Thoracic aorta (tissue), 2 donors: ENCODE results near the gene SSBP3. TPM values are rescaled to one million over a fixed set of nuclear protein-coding genes. Genes with fewer than 3 reads are reported as not detected.

Experiments used
- ATAC-seq: fragments of 150-250 bp; one replicate; pipeline ENCODE4 v1.8.0; 2017; ENCODE audit warnings: low read depth; ENCODE audit not compliant: insufficient number of reproducible peaks, low FRiP score
- DNase-seq: peaks from one replicate; pipeline ENCODE4 v3.0.0-alpha.2; 2020; ENCODE audit warnings: low spot score
- H3K27ac ChIP-seq, 2 donors: fragments of 200-600 bp; sonication (generic); 1 replicate in 1 of 2; 2 replicates in 1 of 2; pipeline ENCODE4 v1.5.1; 2016; ENCODE audit warnings: mild to moderate bottlenecking in 2 of 2, moderate library complexity in 2 of 2
- H3K27me3 ChIP-seq: fragments of 200-600 bp; sonication (generic); replicated peaks from 2 replicates; pipeline ENCODE4 v1.6.0; 2016; ENCODE audit warnings: mild to moderate bottlenecking; ENCODE audit not compliant: insufficient read depth
- H3K36me3 ChIP-seq: fragments of 200-600 bp; sonication (generic); one replicate; pipeline ENCODE4 v1.5.1; 2016
- H3K4me1 ChIP-seq, 2 donors: fragments of 200-600 bp; sonication (generic); 1 replicate in 1 of 2; 2 replicates in 1 of 2; pipeline versions ENCODE4 v1.5.1 to v1.6.0; 2016; ENCODE audit warnings: low read depth in 2 of 2, mild to moderate bottlenecking in 1 of 2; ENCODE audit not compliant: control insufficient read depth in 1 of 2
- H3K4me3 ChIP-seq: fragments of 200-600 bp; sonication (generic); 2 replicates; pipeline ENCODE4 v1.5.1; 2016; ENCODE audit warnings: mild to moderate bottlenecking
- H3K9me3 ChIP-seq: fragments of 200-600 bp; sonication (generic); 2 replicates; pipeline ENCODE4 v1.5.1; 2016
- CTCF ChIP-seq: fragments of 200-600 bp; sonication (generic); IDR thresholded peaks from one replicate; pipeline ENCODE4 v1.5.1; 2019; ENCODE audit warnings: antibody characterized with exemption
- total RNA-seq, 2 donors: library from RNA; depleted of rRNA; stranded (reverse); fragments of >200 nt; gene quantifications; one replicate each; pipeline versions ENCODE4 v1.1.0 to v1.2.3, GENCODE V29; 2016

Gene SSBP3
- total RNA-seq, 2 donors from 2014 or later, result 33.4 to 87.1 TPM

- Histone ChIP-seq H3K36me3 (peaks cover 9% of the 10 kb centered on the region), H3K9me3 (no peaks in the 10 kb centered on the region), H3K27ac (no peak overlapping the region), H3K4me1 (no peaks in the 10 kb centered on the region), H3K27me3 (no peaks in the 10 kb centered on the region), H3K4me3 (no peak overlapping the region)
- TF ChIP-seq CTCF, result no peak
- ATAC-seq (no peak), DNase-seq (no peak)
These were observed 227.7 kb downstream of the SSBP3 start for GRCh38 chr1:54178296-54179070.

GRCh38 chr1:54177726-54178125 lies 228.5 kb downstream of the SSBP3 start:
- Histone ChIP-seq H3K4me3 (no peak overlapping the region), H3K9me3 (no peaks in the 10 kb centered on the region), H3K27me3 (no peaks in the 10 kb centered on the region), H3K36me3 (peaks cover 9% of the 10 kb centered on the region), H3K4me1 (no peaks in the 10 kb centered on the region), H3K27ac (no peak overlapping the region)
- no peak for TF ChIP-seq CTCF
- DNase-seq (no peak), ATAC-seq (no peak)

GRCh38 chr1:54176621-54177327 lies 229.4 kb downstream of the SSBP3 start:
- Histone ChIP-seq H3K36me3 (peaks cover 9% of the 10 kb centered on the region), H3K9me3 (no peaks in the 10 kb centered on the region), H3K27ac (no peak overlapping the region), H3K4me1 (no peaks in the 10 kb centered on the region), H3K27me3 (no peaks in the 10 kb centered on the region), H3K4me3 (no peak overlapping the region)
- ATAC-seq (no peak), DNase-seq (no peak)
- TF ChIP-seq CTCF, result no peak

Other genes starting within 250 kb of the SSBP3 start
- 1 to 10 TPM; 8.7 to 9.0 TPM for gene CYB5RL, start 206.4 kb downstream of the SSBP3 start, total RNA-seq
- gene MRPL37, start 206.2 kb downstream of the SSBP3 start, total RNA-seq, result 10 to 100 TPM; 43.2 to 55.0 TPM
- gene ACOT11, start 141.8 kb upstream of the SSBP3 start, total RNA-seq, result 10 to 100 TPM; 19.3 to 23.6 TPM
- not detected for gene FAM151A, start 217.1 kb upstream of the SSBP3 start, total RNA-seq
- 10 to 100 TPM; 15.9 to 20.4 TPM for gene MROH7, start 235.4 kb upstream of the SSBP3 start, total RNA-seq